ENCODE data around the gene KCTD13. TPM values are rescaled to one million over a fixed set of nuclear protein-coding genes. Genes with fewer than 3 reads are reported as not detected.

Gene KCTD13
- total and polyA plus RNA-seq, 10 of the 15 experiments (the other 5 are each of a cell fraction or from before 2014, with no cell fraction given), result 3.3 to 29.2 (median 12.5) TPM

GRCh38 chr16:29973384-29974246 is 47.6 kb upstream of the KCTD13 start, which contains the start of gene TAOK2 (continued):
- TF ChIP-seq E2F4 (IDR thresholded peaks at IDR 0.05; ENCODE audit: low read depth, low read length) (no peak), NFIC (IDR thresholded peaks at IDR 0.05; ENCODE audit: low read depth, low read length) (no peak), ETV6 (conservative IDR thresholded peaks at IDR 0.05 in 1 of 2, IDR thresholded peaks at IDR 0.05 in 1 of 2; ENCODE audit: borderline replicate concordance in 1 of 2, low read depth in 1 of 2) (no peak), CBX3 (IDR thresholded peaks at IDR 0.05; ENCODE audit: borderline replicate concordance, low read depth) (no peak), SMAD1 (IDR thresholded peaks at IDR 0.05; ENCODE audit: low read depth, partially characterized antibody) (no peak), ZNF622 (IDR thresholded peaks at IDR 0.05) (no peak), BHLHE40 (IDR thresholded peaks at IDR 0.05; ENCODE audit: borderline replicate concordance in 1 of 2, low read depth in 2 of 2, low read length in 1 of 2) (peak in 1 of 2 experiments; percentile 66; a peak in 2 of 4 replicates), ZNF384 (IDR thresholded peaks at IDR 0.05; ENCODE audit: borderline replicate concordance, low read depth, low read length) (no peak), E4F1 (IDR thresholded peaks at IDR 0.05; ENCODE audit: borderline replicate concordance, partially characterized antibody) (no peak), YY1 (IDR thresholded peaks at IDR 0.05; ENCODE audit: low read depth, low read length) (peak; percentile 94), SMAD5 (IDR thresholded peaks at IDR 0.05; ENCODE audit: low read depth) (peak; percentile 87), JUNB (IDR thresholded peaks at IDR 0.05) (no peak), ZNF217 (IDR thresholded peaks at IDR 0.05) (no peak), BACH1 (IDR thresholded peaks at IDR 0.05; ENCODE audit: borderline replicate concordance) (no peak; the same call in 1 of the 2 replicates), TBL1XR1 (IDR thresholded peaks at IDR 0.05; ENCODE audit: low read depth, low read length) (no peak), RELB (IDR thresholded peaks at IDR 0.05; ENCODE audit: low read depth) (peak; percentile 82), ZBTB11 (CRISPR knock-in tag; IDR thresholded peaks at IDR 0.05) (no peak), ESRRA (IDR thresholded peaks at IDR 0.05; ENCODE audit: low read length) (no peak), ATF2 (IDR thresholded peaks at IDR 0.05; ENCODE audit: low read length) (no peak)

Data from GM12878 (cell line).